Skeletal muscle cell (primary cell): ENCODE measurements around the gene ARMH4.

Experiments
- DNase-seq: peaks from one replicate; pipeline ENCODE4 v3.0.0-alpha.2; 2010; ENCODE audit warnings: low read depth
- H3K4me3 ChIP-seq: 2 replicates; pipeline ENCODE4 v1.5.1; 2011; ENCODE audit warnings: low read depth, mild to moderate bottlenecking, control low read depth, low read length, moderate library complexity

ARMH4 gene

GRCh38 chr14:58068306-58068705 is 83.7 kb downstream of the ARMH4 start:
- DNase-seq: no peak
- no peak overlapping the region for H3K4me3 ChIP-seq

- H3K4me3 ChIP-seq: no peak overlapping the region
- no peak for DNase-seq
These were observed 85.9 kb downstream of the ARMH4 start for GRCh38 chr14:58066115-58066514.

- no peak for DNase-seq
These were observed 90.4 kb downstream of the ARMH4 start for GRCh38 chr14:58061581-58061980.

DNA sequence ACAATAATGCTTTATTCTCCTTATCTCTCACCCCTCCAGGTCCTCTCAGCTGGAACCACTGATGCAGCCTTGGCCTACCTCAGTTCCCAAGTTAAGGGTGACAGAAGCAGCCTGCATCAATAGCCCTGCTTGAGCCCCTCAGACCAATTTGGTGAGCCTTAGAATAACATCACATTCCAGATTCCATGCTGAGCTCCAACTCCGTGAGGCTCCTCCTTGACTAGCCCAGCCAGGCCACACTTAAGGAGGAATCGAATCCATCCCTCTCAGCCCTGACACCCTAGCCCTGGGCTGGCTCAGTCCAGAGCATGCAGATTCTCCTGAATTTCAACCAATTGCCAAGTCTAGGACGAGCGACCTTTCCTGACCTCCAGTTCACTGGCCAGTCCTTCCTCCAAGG is 91.1 kb downstream of the ARMH4 start:
- DNase-seq: no peak
- H3K4me3 ChIP-seq: no peak overlapping the region

More at GRCh38 chr14:58061581-58061980, 90.4 kb downstream of the ARMH4 start:
- no peak overlapping the region for H3K4me3 ChIP-seq

DNA sequence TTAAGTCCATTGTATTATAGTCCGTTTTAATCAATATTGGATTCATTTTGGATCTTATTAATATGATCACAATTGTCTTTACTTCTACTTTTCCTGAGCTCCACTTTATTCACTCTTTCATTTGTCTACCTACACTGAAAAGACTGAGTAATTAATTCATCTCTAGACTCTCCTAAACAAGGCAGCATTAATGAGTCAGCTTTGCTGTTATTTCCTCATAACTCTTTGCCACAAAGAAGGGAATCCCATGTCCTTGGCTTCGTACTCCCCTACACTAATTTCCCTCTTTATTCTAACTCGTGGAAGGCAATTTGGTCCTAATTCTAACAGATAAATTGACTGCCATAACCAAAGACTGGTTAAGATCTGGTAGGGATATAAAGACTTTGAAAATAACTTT is 91.9 kb downstream of the ARMH4 start:
- DNase-seq: no peak
- no peak overlapping the region for H3K4me3 ChIP-seq

DNA sequence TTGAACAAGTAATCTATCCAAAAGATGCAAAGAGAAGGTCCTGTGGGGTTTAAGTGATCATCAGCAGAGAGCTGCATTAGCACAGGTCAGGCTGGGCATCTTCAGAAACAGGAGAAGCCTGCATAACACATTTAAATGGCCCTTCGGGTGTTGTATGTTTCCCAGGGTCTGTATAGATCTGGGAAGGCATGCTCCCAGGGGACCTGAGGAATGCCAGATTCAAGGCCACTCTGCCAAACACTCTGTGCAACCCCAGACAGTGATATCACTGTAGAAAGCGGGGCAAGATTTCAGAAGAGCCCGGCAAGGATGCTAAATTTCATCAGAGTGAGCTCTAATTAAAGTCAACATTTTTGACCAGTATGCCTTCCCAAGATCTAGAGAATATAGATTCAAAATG is 92.9 kb downstream of the ARMH4 start:
- DNase-seq: no peak
- H3K4me3 ChIP-seq: no peak overlapping the region

DNA sequence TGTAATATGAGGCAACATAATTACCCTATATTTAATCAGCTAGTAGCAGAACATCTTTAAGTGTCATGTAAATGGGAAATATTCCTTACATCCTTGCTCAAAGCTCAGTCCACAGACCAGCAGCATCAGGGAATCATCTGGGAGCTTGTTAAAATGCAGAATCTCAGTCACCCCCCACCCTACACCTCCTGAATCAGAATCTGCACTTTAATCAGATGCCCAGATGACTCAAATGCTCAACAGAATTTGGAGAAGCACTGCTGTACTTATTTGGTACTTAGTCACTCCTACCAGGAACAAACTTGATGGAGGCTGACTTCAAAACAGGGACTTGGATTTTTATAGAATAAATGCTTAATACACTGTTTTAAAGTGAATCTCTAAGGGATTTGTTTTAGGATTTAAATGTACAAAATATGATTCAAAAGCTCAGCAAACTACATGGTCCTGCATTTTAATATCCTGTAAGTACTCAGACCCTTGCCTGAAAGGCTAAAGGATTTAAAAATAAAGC is 96.5 kb downstream of the ARMH4 start:
- no peak overlapping the region for H3K4me3 ChIP-seq
- no peak for DNase-seq

GRCh38 chr14:58054100-58054499 is 97.9 kb downstream of the ARMH4 start:
- no peak overlapping the region for H3K4me3 ChIP-seq
- DNase-seq: no peak

- no peak for DNase-seq
- H3K4me3 ChIP-seq: no peak overlapping the region
These were observed 103.8 kb downstream of the ARMH4 start for GRCh38 chr14:58048219-58048618.

GRCh38 chr14:58027904-58028303 is 124.1 kb downstream of the ARMH4 start:
- no peak for DNase-seq
- H3K4me3 ChIP-seq: no peak overlapping the region

GRCh38 chr14:58026967-58027366 is 125.0 kb downstream of the ARMH4 start:
- DNase-seq: no peak
- H3K4me3 ChIP-seq: no peak overlapping the region

- no peak overlapping the region for H3K4me3 ChIP-seq
These were observed 125.8 kb downstream of the ARMH4 start for GRCh38 chr14:58026219-58026618.

GRCh38 chr14:58014778-58015177 is 137.2 kb downstream of the ARMH4 start:
- no peak overlapping the region for H3K4me3 ChIP-seq
- DNase-seq: no peak

More at GRCh38 chr14:58026219-58026618, 125.8 kb downstream of the ARMH4 start:
- no peak for DNase-seq

- DNase-seq: no peak
- H3K4me3 ChIP-seq: no peak overlapping the region
These were observed 149.4 kb downstream of the ARMH4 start for GRCh38 chr14:58002618-58003017.

- no peak for DNase-seq
- no peak overlapping the region for H3K4me3 ChIP-seq
These were observed 152.0 kb downstream of the ARMH4 start for GRCh38 chr14:57999979-58000378.

GRCh38 chr14:57999471-57999870 is 152.5 kb downstream of the ARMH4 start:
- H3K4me3 ChIP-seq: no peak overlapping the region
- no peak for DNase-seq

DNA sequence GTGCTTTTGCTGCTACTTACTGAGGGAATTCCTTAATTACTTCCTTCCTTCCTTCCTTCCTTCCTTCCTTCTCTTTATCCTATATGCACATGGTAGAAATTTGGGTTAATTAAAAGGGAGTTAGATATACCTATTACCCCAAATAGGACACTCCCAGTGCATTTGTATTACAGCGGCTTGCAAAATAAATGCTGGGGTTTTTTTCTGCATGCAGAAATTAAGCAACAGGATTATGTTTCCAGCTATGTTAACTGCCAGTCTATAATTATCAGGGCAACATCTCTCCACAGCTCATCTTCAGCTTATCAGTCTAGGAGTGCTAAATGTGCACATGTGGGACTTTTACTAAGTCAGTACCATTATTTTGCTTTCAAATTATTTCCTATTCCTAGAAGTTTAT is 153.2 kb downstream of the ARMH4 start:
- DNase-seq: no peak

DNA sequence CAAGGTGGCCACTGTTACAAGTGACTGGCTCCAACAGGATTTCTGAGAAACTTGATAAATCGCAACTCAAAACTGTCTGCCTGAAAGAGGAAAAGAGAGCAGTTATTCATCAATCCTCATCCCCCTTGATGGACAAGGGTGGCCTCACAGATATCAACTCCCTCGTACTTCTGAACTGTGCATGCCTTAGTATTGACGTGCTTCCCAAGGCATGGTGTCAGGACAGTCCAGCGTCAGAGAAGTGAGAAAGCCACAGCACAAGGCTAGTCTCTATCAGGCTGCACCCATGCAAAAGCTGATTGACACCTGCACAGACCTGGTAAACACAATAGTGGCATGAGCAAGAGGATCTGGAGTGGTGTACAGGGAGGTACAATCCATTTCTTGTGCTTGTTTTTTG is 160.7 kb downstream of the ARMH4 start:
- no peak overlapping the region for H3K4me3 ChIP-seq
- no peak for DNase-seq

More for the DNA sequence above, 153.2 kb downstream of the ARMH4 start:
- no peak overlapping the region for H3K4me3 ChIP-seq

DNA sequence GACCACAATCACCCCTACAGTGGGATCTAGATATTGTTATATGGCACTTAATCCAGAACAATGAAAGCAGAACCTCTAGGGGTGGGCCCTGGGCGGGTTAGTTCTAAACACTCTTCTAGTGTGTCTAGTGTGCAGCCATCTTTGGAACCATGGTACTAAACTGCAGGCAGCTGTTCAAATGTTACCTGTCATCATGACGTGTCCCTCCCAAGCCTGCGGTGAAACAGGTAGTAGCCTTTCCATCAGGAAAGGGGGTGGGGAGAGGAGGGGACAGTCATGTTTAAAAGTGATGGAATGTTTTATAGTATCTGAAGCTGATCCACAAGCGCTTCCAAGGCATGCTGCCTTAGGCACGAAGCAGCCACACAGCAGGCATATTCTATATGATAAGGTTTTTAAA is 163.6 kb downstream of the ARMH4 start:
- DNase-seq: no peak
- H3K4me3 ChIP-seq: no peak overlapping the region

- no peak for DNase-seq
- H3K4me3 ChIP-seq: no peak overlapping the region
These were observed 164.3 kb downstream of the ARMH4 start for GRCh38 chr14:57987596-57988300.

- no peak for DNase-seq
- H3K4me3 ChIP-seq: no peak overlapping the region
These were observed 165.0 kb downstream of the ARMH4 start for GRCh38 chr14:57987051-57987450.
